Mucosa of rectum (tissue), 2 donors: ENCODE data around the gene ZFAND3.

Source experiments
- H3K27ac ChIP-seq, 2 donors: one replicate each; pipeline ENCODE4 v1.7.0; 2013; ENCODE audit warnings: inconsistent platforms in 2 of 2, low read depth in 2 of 2, low read length in 2 of 2
- H3K27me3 ChIP-seq, 2 donors: one replicate each; pipeline ENCODE4 v1.7.0; 2013; ENCODE audit warnings: low read length in 2 of 2; ENCODE audit not compliant: control insufficient read depth in 2 of 2, insufficient read depth in 2 of 2
- H3K36me3 ChIP-seq, 2 donors: one replicate each; pipeline ENCODE4 v1.7.0; 2013; ENCODE audit warnings: low read length in 2 of 2; ENCODE audit not compliant: control insufficient read depth in 2 of 2, insufficient read depth in 2 of 2
- H3K4me1 ChIP-seq, 2 donors: one replicate each; pipeline ENCODE4 v1.7.0; 2013; ENCODE audit warnings: low read length in 2 of 2, mild to moderate bottlenecking in 1 of 2; ENCODE audit not compliant: control insufficient read depth in 2 of 2, insufficient read depth in 2 of 2
- H3K4me3 ChIP-seq, 2 donors: one replicate each; pipeline ENCODE4 v1.7.0; 2013; ENCODE audit warnings: low read length in 2 of 2
- H3K9ac ChIP-seq, 2 donors: one replicate each; pipeline ENCODE4 v1.7.0; 2013; ENCODE audit warnings: low read length in 2 of 2, low read depth in 1 of 2, mild to moderate bottlenecking in 1 of 2
- H3K9me3 ChIP-seq, 2 donors: one replicate each; pipeline ENCODE4 v1.7.0; 2013; ENCODE audit warnings: low read length in 2 of 2; ENCODE audit not compliant: control insufficient read depth in 2 of 2
- donor health status: healthy.
- donor health status: Normal muscosa, but diverticular disease.

Gene ZFAND3

GRCh38 chr6:37784585-37784967 lies 35.0 kb upstream of the ZFAND3 start:
- Histone ChIP-seq H3K4me3 (peak overlapping the region in 1 of 2 donors; percentile 70), H3K9me3 (no peaks in the 10 kb centered on the region), H3K27me3 (peaks cover 12 to 24% of the 10 kb centered on the region in 2 donors), H3K9ac (no peak overlapping the region), H3K36me3 (no peaks in the 10 kb centered on the region), H3K27ac (no peak overlapping the region), H3K4me1 (peaks cover 8 to 11% of the 10 kb centered on the region in 2 donors)

GRCh38 chr6:37785002-37785662 lies 34.4 kb upstream of the ZFAND3 start:
- Histone ChIP-seq H3K36me3 (no peaks in the 10 kb centered on the region), H3K4me3 (no peak overlapping the region), H3K9ac (no peak overlapping the region), H3K4me1 (peaks cover 8 to 11% of the 10 kb centered on the region in 2 donors), H3K27me3 (peaks cover 12 to 24% of the 10 kb centered on the region in 2 donors), H3K9me3 (no peaks in the 10 kb centered on the region), H3K27ac (no peak overlapping the region)

GRCh38 chr6:37785663-37786270 lies 33.8 kb upstream of the ZFAND3 start:
- H3K9me3 ChIP-seq, result no peaks in the 10 kb centered on the region
- H3K4me3 ChIP-seq, result no peak overlapping the region
- H3K4me1 ChIP-seq, result peaks cover 8 to 11% of the 10 kb centered on the region in 2 donors
- no peak overlapping the region for H3K9ac ChIP-seq
- no peak overlapping the region for H3K27ac ChIP-seq
- H3K36me3 ChIP-seq, result no peaks in the 10 kb centered on the region
- H3K27me3 ChIP-seq, result peaks cover 12 to 24% of the 10 kb centered on the region in 2 donors

- H3K9me3 ChIP-seq, result no peaks in the 10 kb centered on the region
- H3K4me1 ChIP-seq, result peaks cover 8 to 15% of the 10 kb centered on the region in 2 donors
- no peak overlapping the region for H3K4me3 ChIP-seq
- no peak overlapping the region for H3K27ac ChIP-seq
- H3K27me3 ChIP-seq, result peaks cover 12 to 24% of the 10 kb centered on the region in 2 donors
- H3K36me3 ChIP-seq, result no peaks in the 10 kb centered on the region
- no peak overlapping the region for H3K9ac ChIP-seq
These were observed 32.3 kb upstream of the ZFAND3 start for GRCh38 chr6:37787216-37787615.

- Histone ChIP-seq H3K27ac (no peak overlapping the region), H3K9ac (no peak overlapping the region), H3K4me1 (peaks cover 8 to 15% of the 10 kb centered on the region in 2 donors), H3K4me3 (no peak overlapping the region), H3K36me3 (no peaks in the 10 kb centered on the region), H3K9me3 (no peaks in the 10 kb centered on the region), H3K27me3 (peaks cover 12 to 20% of the 10 kb centered on the region in 2 donors)
These were observed 31.3 kb upstream of the ZFAND3 start for GRCh38 chr6:37788259-37788658.

- Histone ChIP-seq H3K4me3 (no peak overlapping the region), H3K9me3 (no peaks in the 10 kb centered on the region), H3K27me3 (no peaks in the 10 kb centered on the region), H3K9ac (no peak overlapping the region), H3K27ac (no peak overlapping the region), H3K36me3 (no peaks in the 10 kb centered on the region), H3K4me1 (peaks cover 0 to 5% of the 10 kb centered on the region in 2 donors)
These were observed 28.2 kb upstream of the ZFAND3 start for GRCh38 chr6:37791156-37791919.

GRCh38 chr6:37792457-37793033 lies 27.0 kb upstream of the ZFAND3 start:
- Histone ChIP-seq H3K27ac (no peak overlapping the region), H3K9ac (no peak overlapping the region)

GRCh38 chr6:37793067-37793466 lies 26.5 kb upstream of the ZFAND3 start:
- Histone ChIP-seq H3K27me3 (no peaks in the 10 kb centered on the region), H3K9ac (no peak overlapping the region), H3K4me3 (no peak overlapping the region), H3K36me3 (no peaks in the 10 kb centered on the region), H3K4me1 (peaks cover 0 to 5% of the 10 kb centered on the region in 2 donors), H3K27ac (no peak overlapping the region), H3K9me3 (no peaks in the 10 kb centered on the region)

More at GRCh38 chr6:37792457-37793033, 27.0 kb upstream of the ZFAND3 start:
- Histone ChIP-seq H3K4me1 (peaks cover 0 to 5% of the 10 kb centered on the region in 2 donors), H3K27me3 (no peaks in the 10 kb centered on the region), H3K9me3 (no peaks in the 10 kb centered on the region), H3K4me3 (no peak overlapping the region), H3K36me3 (no peaks in the 10 kb centered on the region)

GRCh38 chr6:37794825-37795224 lies 24.7 kb upstream of the ZFAND3 start:
- Histone ChIP-seq H3K27me3 (no peaks in the 10 kb centered on the region), H3K9me3 (no peaks in the 10 kb centered on the region), H3K9ac (no peak overlapping the region), H3K36me3 (no peaks in the 10 kb centered on the region), H3K27ac (no peak overlapping the region), H3K4me1 (peaks cover 0 to 5% of the 10 kb centered on the region in 2 donors), H3K4me3 (no peak overlapping the region)
